ENCODE results near the gene STARD13.
A peak's percentile ranks its signal among the peaks of the same experiment; 100 is the strongest.

DNA sequence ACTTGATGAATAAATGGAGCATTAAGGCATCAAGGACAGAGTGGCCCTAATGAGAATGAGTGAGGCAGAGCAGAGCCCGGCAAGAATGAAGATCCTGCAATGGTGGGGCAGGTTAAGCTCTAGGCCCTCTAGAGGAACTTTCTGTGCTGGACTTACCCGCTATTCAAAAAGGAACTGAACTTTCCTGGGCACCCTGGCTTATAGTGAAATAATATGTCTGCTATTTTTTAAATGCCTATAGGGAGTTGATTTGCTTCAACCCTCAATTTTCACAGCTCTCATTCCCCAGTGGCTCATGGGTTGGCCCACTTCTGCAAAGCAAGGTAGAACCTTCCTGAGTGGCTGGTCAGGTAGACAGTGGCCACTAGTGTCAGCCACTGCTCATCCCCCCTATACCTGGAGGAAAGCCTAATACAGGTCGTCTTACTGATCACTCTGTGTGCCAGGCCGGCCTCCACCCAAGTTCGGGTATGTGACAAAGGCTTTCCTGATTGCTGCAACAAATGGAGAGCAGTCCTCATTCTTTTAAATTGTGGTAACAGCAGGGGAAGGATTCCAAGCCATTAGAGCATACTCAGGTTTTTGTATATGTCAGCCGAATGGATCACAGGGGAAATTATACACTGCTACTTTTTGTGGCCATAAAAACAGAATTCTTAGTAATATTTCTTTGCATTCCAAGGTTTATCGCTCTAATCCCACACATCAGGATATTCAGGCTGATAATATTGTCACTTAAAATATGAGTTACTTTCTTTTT is 166.4 kb downstream of the STARD13 start:
- TF ChIP-seq, protein P1, sequence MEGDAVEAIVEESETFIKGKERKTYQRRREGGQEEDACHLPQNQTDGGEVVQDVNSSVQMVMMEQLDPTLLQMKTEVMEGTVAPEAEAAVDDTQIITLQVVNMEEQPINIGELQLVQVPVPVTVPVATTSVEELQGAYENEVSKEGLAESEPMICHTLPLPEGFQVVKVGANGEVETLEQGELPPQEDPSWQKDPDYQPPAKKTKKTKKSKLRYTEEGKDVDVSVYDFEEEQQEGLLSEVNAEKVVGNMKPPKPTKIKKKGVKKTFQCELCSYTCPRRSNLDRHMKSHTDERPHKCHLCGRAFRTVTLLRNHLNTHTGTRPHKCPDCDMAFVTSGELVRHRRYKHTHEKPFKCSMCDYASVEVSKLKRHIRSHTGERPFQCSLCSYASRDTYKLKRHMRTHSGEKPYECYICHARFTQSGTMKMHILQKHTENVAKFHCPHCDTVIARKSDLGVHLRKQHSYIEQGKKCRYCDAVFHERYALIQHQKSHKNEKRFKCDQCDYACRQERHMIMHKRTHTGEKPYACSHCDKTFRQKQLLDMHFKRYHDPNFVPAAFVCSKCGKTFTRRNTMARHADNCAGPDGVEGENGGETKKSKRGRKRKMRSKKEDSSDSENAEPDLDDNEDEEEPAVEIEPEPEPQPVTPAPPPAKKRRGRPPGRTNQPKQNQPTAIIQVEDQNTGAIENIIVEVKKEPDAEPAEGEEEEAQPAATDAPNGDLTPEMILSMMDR (IDR thresholded peaks at IDR 0.05): peak; percentile 38
- TF ChIP-seq ZFX (IDR thresholded peaks at IDR 0.05; ENCODE audit: borderline replicate concordance): no peak
